HG03060 (cell line): Measurements from ENCODE around the gene TMEM213.

Experiments used
- ATAC-seq: cut with Tn5 transposase; IDR thresholded peaks from one replicate; pipeline ENCODE4 v1.9.1; 2021; ENCODE audit warnings: low read depth, moderate number of reproducible peaks; ENCODE audit not compliant: unreplicated experiment

TMEM213 gene

GRCh38 chr7:138835087-138835486, 37.3 kb downstream of the TMEM213 start:
- no peak for ATAC-seq

- ATAC-seq: no peak
Observed at GRCh38 chr7:138837627-138838026, 39.8 kb downstream of the TMEM213 start.

GRCh38 chr7:138838166-138838565, 40.4 kb downstream of the TMEM213 start:
- ATAC-seq: no peak

GRCh38 chr7:138842111-138842510, 44.3 kb downstream of the TMEM213 start:
- no peak for ATAC-seq

- ATAC-seq: no peak
Observed at GRCh38 chr7:138843632-138844580, 46.1 kb downstream of the TMEM213 start.

GRCh38 chr7:138845711-138846110, 47.9 kb downstream of the TMEM213 start:
- no peak for ATAC-seq

GRCh38 chr7:138848056-138848980, 50.5 kb downstream of the TMEM213 start:
- ATAC-seq: no peak

GRCh38 chr7:138849701-138850100, 51.9 kb downstream of the TMEM213 start:
- no peak for ATAC-seq

- no peak for ATAC-seq
Observed at GRCh38 chr7:138852469-138852868, 54.7 kb downstream of the TMEM213 start.

- ATAC-seq: no peak
Observed at GRCh38 chr7:138853448-138853847, 55.7 kb downstream of the TMEM213 start.

GRCh38 chr7:138854115-138854645, 56.4 kb downstream of the TMEM213 start:
- no peak for ATAC-seq

GRCh38 chr7:138857728-138858127, 59.9 kb downstream of the TMEM213 start:
- ATAC-seq: no peak

GRCh38 chr7:138861051-138861450, 63.3 kb downstream of the TMEM213 start:
- no peak for ATAC-seq

GRCh38 chr7:138863931-138864330, 66.1 kb downstream of the TMEM213 start:
- ATAC-seq: no peak

GRCh38 chr7:138864667-138865066, 66.9 kb downstream of the TMEM213 start:
- ATAC-seq: no peak

GRCh38 chr7:138865843-138866242, 68.0 kb downstream of the TMEM213 start:
- no peak for ATAC-seq

GRCh38 chr7:138866353-138866752, 68.6 kb downstream of the TMEM213 start:
- ATAC-seq: no peak

- no peak for ATAC-seq
Observed at GRCh38 chr7:138867744-138868143, 70.0 kb downstream of the TMEM213 start.

- no peak for ATAC-seq
Observed at GRCh38 chr7:138868711-138869110, 70.9 kb downstream of the TMEM213 start.

GRCh38 chr7:138869353-138869752, 71.6 kb downstream of the TMEM213 start:
- ATAC-seq: no peak
